IPS-18a (cell line): ENCODE measurements around the gene ICAM5.
A peak's percentile ranks its signal among the peaks of the same experiment; 100 is the strongest.
"Not testable (repeated sequence)": the region's sequence is repeated elsewhere in the genome, so short reads cannot be mapped to it uniquely, and the experiment has no call there.

Experiments used
- H3K27ac ChIP-seq: one replicate; pipeline ENCODE4 v1.5.1; 2013; ENCODE audit warnings: low read length
- H3K27me3 ChIP-seq: one replicate; pipeline ENCODE4 v1.6.1; 2013; ENCODE audit warnings: mild to moderate bottlenecking, low read length; ENCODE audit not compliant: control insufficient read depth, insufficient read depth
- H3K36me3 ChIP-seq: one replicate; pipeline ENCODE4 v1.6.1; 2013; ENCODE audit warnings: low read depth, low read length; ENCODE audit not compliant: control insufficient read depth
- H3K4me1 ChIP-seq: one replicate; pipeline ENCODE4 v1.6.1; 2013; ENCODE audit warnings: low read depth, low read length; ENCODE audit not compliant: control insufficient read depth
- H3K4me3 ChIP-seq: one replicate; pipeline ENCODE4 v1.5.1; 2013; ENCODE audit warnings: low read length
- H3K9ac ChIP-seq: one replicate; pipeline ENCODE4 v1.6.1; 2013; ENCODE audit warnings: mild to moderate bottlenecking, low read length, moderate library complexity
- H3K9me3 ChIP-seq: one replicate; pipeline ENCODE4 v1.6.1; 2013; ENCODE audit warnings: low read depth, low read length; ENCODE audit not compliant: control insufficient read depth

Gene ICAM5

GRCh38 chr19:10271543-10272086 is 18.1 kb upstream of the ICAM5 start:
- Histone ChIP-seq H3K9me3 (no peaks in the 10 kb centered on the region), H3K27ac (no peak overlapping the region), H3K27me3 (peaks cover 41% of the 10 kb centered on the region), H3K4me1 (peaks cover 2% of the 10 kb centered on the region), H3K36me3 (no peaks in the 10 kb centered on the region), H3K4me3 (peak overlapping the region; percentile 49), H3K9ac (no peak overlapping the region)

- H3K4me1 ChIP-seq: peaks cover 2% of the 10 kb centered on the region
- H3K4me3 ChIP-seq: no peak overlapping the region
- H3K27me3 ChIP-seq: peaks cover 33% of the 10 kb centered on the region
- H3K36me3 ChIP-seq: no peaks in the 10 kb centered on the region
- no peak overlapping the region for H3K9ac ChIP-seq
- no peak overlapping the region for H3K27ac ChIP-seq
- H3K9me3 ChIP-seq: no peaks in the 10 kb centered on the region
These were observed 15.2 kb upstream of the ICAM5 start for GRCh38 chr19:10274589-10274988.

- no peaks in the 10 kb centered on the region for H3K9me3 ChIP-seq
- H3K27ac ChIP-seq: no peak overlapping the region
- H3K4me3 ChIP-seq: no peak overlapping the region
- no peaks in the 10 kb centered on the region for H3K36me3 ChIP-seq
- H3K4me1 ChIP-seq: no peaks in the 10 kb centered on the region
- no peak overlapping the region for H3K9ac ChIP-seq
- H3K27me3 ChIP-seq: no peaks in the 10 kb centered on the region
These were observed 11.8 kb upstream of the ICAM5 start for GRCh38 chr19:10277795-10278589.

GRCh38 chr19:10278935-10279334 is 10.8 kb upstream of the ICAM5 start:
- Histone ChIP-seq H3K36me3 (no peaks in the 10 kb centered on the region), H3K9me3 (no peaks in the 10 kb centered on the region), H3K9ac (no peak overlapping the region), H3K4me1 (no peaks in the 10 kb centered on the region), H3K27ac (no peak overlapping the region), H3K27me3 (no peaks in the 10 kb centered on the region), H3K4me3 (no peak overlapping the region)

GRCh38 chr19:10279737-10280442 is 9.9 kb upstream of the ICAM5 start:
- H3K9ac ChIP-seq: no peak overlapping the region
- no peaks in the 10 kb centered on the region for H3K9me3 ChIP-seq
- no peaks in the 10 kb centered on the region for H3K36me3 ChIP-seq
- no peaks in the 10 kb centered on the region for H3K27me3 ChIP-seq
- H3K27ac ChIP-seq: no peak overlapping the region
- no peaks in the 10 kb centered on the region for H3K4me1 ChIP-seq
- H3K4me3 ChIP-seq: no peak overlapping the region

- H3K27me3 ChIP-seq: peaks cover 13% of the 10 kb centered on the region
- not testable (repeated sequence) for H3K36me3 ChIP-seq, H3K27ac ChIP-seq, H3K9ac ChIP-seq, H3K4me1 ChIP-seq, H3K4me3 ChIP-seq, H3K9me3 ChIP-seq
These were observed 7.7 kb upstream of the ICAM5 start for GRCh38 chr19:10282043-10282442.

GRCh38 chr19:10283301-10284064 is 6.3 kb upstream of the ICAM5 start:
- H3K4me3 ChIP-seq: no peak overlapping the region
- no peaks in the 10 kb centered on the region for H3K36me3 ChIP-seq
- H3K27ac ChIP-seq: no peak overlapping the region
- peaks cover 5% of the 10 kb centered on the region for H3K4me1 ChIP-seq
- peaks cover 28% of the 10 kb centered on the region for H3K27me3 ChIP-seq
- H3K9ac ChIP-seq: no peak overlapping the region
- no peaks in the 10 kb centered on the region for H3K9me3 ChIP-seq

GRCh38 chr19:10284065-10284959 is 5.4 kb upstream of the ICAM5 start:
- Histone ChIP-seq H3K27ac (no peak overlapping the region), H3K9me3 (no peaks in the 10 kb centered on the region), H3K36me3 (no peaks in the 10 kb centered on the region), H3K27me3 (peaks cover 36% of the 10 kb centered on the region), H3K9ac (no peak overlapping the region), H3K4me1 (peaks cover 5% of the 10 kb centered on the region), H3K4me3 (no peak overlapping the region)

GRCh38 chr19:10284960-10285278 is 4.8 kb upstream of the ICAM5 start:
- H3K4me3 ChIP-seq: no peak overlapping the region
- no peak overlapping the region for H3K9ac ChIP-seq
- peaks cover 5% of the 10 kb centered on the region for H3K4me1 ChIP-seq

GRCh38 chr19:10285393-10285792 is 4.4 kb upstream of the ICAM5 start:
- Histone ChIP-seq H3K4me1 (peaks cover 7% of the 10 kb centered on the region), H3K9ac (no peak overlapping the region)

More at GRCh38 chr19:10284960-10285278, 4.8 kb upstream of the ICAM5 start:
- peaks cover 42% of the 10 kb centered on the region for H3K27me3 ChIP-seq
- no peaks in the 10 kb centered on the region for H3K36me3 ChIP-seq
- H3K27ac ChIP-seq: no peak overlapping the region
- no peaks in the 10 kb centered on the region for H3K9me3 ChIP-seq

More at GRCh38 chr19:10285393-10285792, 4.4 kb upstream of the ICAM5 start:
- H3K27me3 ChIP-seq: peaks cover 47% of the 10 kb centered on the region
- H3K4me3 ChIP-seq: no peak overlapping the region
- no peaks in the 10 kb centered on the region for H3K9me3 ChIP-seq
- H3K36me3 ChIP-seq: no peaks in the 10 kb centered on the region
- no peak overlapping the region for H3K27ac ChIP-seq
